Adrenal gland (tissue), 5 donors: ENCODE results near the gene IL1RN.

Experiments
- POLR2A ChIP-seq, 2 donors: fragments of 450-650 bp; IDR thresholded peaks; one replicate each; pipeline ENCODE4 v1.6.1; 2017; ENCODE audit warnings: antibody characterized with exemption in 2 of 2, mild to moderate bottlenecking in 2 of 2, moderate library complexity in 1 of 2
- TF ChIP-seq, protein P1 (sequence below), 6 experiments: fragments of 450-650 bp in 4 of 6; fragments of 200-600 bp in 2 of 6; sonication (generic) in 1 of 6; IDR thresholded peaks; 1 replicate in 5 of 6; 2 replicates in 1 of 6; pipeline versions ENCODE4 v1.5.1 to v1.8.0; 2016 to 2021; ENCODE audit warnings: antibody characterized with exemption in 6 of 6, mild to moderate bottlenecking in 2 of 6, moderate library complexity in 1 of 6
- donor health status: DM: no; HTN: no; CAD: no.

DNA sequence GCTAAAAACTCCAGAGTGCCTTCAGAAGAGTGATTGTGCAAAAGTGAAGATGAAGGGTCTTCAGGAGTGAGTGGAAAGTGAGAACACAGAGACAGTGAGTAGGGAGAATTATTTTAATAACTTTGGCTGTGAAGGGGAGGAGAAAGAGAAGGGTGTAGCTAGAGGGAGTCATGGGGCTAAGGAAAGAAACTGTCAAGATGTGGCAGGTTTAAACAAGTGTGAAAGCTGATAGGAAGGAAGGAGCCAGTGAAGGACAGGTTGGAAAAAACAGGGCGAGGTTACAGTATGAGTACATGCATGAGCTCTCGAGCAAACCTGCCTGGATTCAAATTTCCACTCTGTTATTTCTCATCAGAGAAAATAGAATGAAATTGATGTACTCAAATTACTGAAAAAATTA, 41.9 kb upstream of the IL1RN start:
- TF ChIP-seq, protein P1, sequence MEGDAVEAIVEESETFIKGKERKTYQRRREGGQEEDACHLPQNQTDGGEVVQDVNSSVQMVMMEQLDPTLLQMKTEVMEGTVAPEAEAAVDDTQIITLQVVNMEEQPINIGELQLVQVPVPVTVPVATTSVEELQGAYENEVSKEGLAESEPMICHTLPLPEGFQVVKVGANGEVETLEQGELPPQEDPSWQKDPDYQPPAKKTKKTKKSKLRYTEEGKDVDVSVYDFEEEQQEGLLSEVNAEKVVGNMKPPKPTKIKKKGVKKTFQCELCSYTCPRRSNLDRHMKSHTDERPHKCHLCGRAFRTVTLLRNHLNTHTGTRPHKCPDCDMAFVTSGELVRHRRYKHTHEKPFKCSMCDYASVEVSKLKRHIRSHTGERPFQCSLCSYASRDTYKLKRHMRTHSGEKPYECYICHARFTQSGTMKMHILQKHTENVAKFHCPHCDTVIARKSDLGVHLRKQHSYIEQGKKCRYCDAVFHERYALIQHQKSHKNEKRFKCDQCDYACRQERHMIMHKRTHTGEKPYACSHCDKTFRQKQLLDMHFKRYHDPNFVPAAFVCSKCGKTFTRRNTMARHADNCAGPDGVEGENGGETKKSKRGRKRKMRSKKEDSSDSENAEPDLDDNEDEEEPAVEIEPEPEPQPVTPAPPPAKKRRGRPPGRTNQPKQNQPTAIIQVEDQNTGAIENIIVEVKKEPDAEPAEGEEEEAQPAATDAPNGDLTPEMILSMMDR (IDR thresholded peaks at IDR 0.05): no peak
- TF ChIP-seq POLR2A (IDR thresholded peaks at IDR 0.05): no peak
